Fibroblast of the aortic adventitia (primary cell): ENCODE measurements around the gene TRPM3. TPM values are rescaled to one million over a fixed set of nuclear protein-coding genes. Genes with fewer than 3 reads are reported as not detected.

Source experiments
- DNase-seq: peaks from one replicate; pipeline ENCODE4 v3.0.0-alpha.2; 2010; ENCODE audit warnings: low read depth
- H3K4me3 ChIP-seq: 2 replicates; pipeline ENCODE4 v1.5.1; 2011; ENCODE audit warnings: low read depth, mild to moderate bottlenecking, control low read depth, low read length, moderate library complexity
- total RNA-seq: library from RNA; depleted of rRNA; stranded (reverse); fragments of >200 nt; gene quantifications from 2 replicates; pipeline ENCODE4 v1.2.3, GENCODE V29; 2012; ENCODE audit warnings: low replicate concordance
- TF ChIP-seq, protein P1 (sequence below): IDR thresholded peaks from 2 replicates; pipeline ENCODE4 v1.5.1; 2011; ENCODE audit warnings: mild to moderate bottlenecking, low read length, control low read depth, inconsistent platforms; ENCODE audit not compliant: insufficient read depth

TRPM3 gene
- total RNA-seq, 1 donor: 8.8 TPM

- TF ChIP-seq, protein P1, sequence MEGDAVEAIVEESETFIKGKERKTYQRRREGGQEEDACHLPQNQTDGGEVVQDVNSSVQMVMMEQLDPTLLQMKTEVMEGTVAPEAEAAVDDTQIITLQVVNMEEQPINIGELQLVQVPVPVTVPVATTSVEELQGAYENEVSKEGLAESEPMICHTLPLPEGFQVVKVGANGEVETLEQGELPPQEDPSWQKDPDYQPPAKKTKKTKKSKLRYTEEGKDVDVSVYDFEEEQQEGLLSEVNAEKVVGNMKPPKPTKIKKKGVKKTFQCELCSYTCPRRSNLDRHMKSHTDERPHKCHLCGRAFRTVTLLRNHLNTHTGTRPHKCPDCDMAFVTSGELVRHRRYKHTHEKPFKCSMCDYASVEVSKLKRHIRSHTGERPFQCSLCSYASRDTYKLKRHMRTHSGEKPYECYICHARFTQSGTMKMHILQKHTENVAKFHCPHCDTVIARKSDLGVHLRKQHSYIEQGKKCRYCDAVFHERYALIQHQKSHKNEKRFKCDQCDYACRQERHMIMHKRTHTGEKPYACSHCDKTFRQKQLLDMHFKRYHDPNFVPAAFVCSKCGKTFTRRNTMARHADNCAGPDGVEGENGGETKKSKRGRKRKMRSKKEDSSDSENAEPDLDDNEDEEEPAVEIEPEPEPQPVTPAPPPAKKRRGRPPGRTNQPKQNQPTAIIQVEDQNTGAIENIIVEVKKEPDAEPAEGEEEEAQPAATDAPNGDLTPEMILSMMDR: no peak
- no peak for DNase-seq
Observed at GRCh38 chr9:70554881-70555280, 566.5 kb downstream of the TRPM3 start.

DNA sequence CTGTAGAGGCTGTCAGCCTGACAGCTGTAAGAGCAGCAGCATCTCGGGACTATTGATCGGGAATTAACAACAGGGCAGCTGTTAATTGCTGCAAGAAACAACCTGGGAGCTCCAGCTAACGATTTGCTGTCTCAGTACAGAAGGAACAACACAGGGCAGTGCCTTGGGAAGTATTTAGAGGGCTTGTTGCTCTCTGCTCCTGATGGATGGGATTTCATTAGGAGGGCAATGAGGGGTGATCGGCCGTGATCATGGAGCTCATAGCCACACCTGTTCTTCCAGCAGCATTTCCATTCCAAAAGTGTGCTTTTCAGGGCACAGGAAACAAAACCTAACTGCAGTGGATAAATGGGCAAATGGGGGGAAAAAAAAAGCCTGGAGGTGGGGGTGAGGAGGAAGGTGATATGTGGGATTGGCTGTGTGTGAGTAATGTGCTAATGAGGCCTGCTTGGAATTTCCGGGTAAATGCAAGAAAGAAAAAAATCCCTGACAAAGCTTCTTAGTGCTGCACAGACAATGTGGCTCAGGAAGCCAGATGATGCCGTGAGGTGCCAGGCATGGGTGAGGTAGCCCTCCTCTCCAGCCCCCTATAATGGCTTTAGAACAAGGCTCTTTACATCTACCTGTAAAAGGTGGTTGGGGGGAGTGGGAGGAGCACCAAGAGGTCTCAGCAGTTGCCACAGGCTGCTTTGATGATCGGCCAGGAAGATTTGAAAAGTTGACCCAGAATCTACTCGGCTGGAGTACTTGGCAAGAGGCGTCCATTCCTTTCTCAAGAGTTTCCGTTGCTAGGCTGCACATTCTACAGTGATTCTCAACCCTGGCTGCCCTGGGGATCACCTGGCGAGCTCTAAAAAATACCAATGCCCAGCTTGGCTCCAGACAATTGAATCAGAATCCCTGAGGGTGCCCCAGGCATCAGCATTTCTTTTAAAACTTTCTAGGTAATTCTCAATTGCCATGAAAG is 567.4 kb downstream of the TRPM3 start:
- peak; percentile 80 for DNase-seq
- TF ChIP-seq, protein P1: no peak
- H3K4me3 ChIP-seq: no peak overlapping the region

More at GRCh38 chr9:70554881-70555280, 566.5 kb downstream of the TRPM3 start:
- H3K4me3 ChIP-seq: no peak overlapping the region

- TF ChIP-seq, protein P1: no peak
- DNase-seq: no peak
- H3K4me3 ChIP-seq: no peak overlapping the region
Observed at GRCh38 chr9:70552561-70552960, 568.9 kb downstream of the TRPM3 start.

DNA sequence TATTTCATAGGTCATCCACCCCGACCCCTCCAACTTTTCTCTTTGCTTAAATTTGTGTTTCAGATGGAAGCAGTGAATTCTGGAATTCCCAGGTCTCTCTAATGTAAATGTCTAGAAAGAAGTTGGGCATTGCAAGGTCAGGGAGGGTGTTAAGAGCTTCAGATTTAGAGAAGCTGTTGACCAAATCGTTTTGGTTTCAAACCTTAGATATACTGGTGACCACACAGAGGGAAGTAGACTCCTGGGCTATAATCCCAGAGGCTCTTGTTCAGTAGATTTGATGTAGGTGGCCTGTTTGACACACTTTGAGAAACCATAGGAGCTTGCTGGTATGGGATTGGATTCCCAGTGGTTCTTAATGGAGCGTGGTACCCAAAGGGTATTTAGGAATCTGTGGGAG is 569.6 kb downstream of the TRPM3 start:
- H3K4me3 ChIP-seq: no peak overlapping the region
- no peak for DNase-seq
- TF ChIP-seq, protein P1: no peak

DNA sequence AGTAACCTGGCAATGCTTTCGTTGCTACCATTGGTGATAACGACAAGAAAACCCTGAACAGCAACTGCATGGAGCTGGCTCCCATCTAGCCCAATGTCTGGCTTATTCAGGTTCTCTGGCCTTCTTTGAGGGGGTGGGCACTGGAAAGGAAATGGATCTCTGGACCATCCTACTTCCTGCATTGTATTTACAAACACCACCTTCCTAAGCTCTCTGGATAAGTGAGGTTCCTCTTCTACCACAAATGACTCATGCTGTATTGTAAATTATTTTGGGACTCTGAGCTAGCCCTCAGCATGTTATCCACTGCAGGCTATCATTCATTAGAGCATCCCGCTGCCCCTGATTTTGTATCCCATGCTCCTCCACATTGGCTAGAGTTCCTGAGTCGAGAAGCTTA is 570.0 kb downstream of the TRPM3 start:
- no peak overlapping the region for H3K4me3 ChIP-seq
- no peak for DNase-seq

GRCh38 chr9:70549926-70550325 is 571.5 kb downstream of the TRPM3 start:
- TF ChIP-seq, protein P1: no peak
- peak; percentile 35 for DNase-seq
- no peak overlapping the region for H3K4me3 ChIP-seq

More for the DNA sequence above, 570.0 kb downstream of the TRPM3 start:
- TF ChIP-seq, protein P1: no peak
